GM23338 (cell line): Measurements from ENCODE around the gene DNM1L. TPM values are rescaled to one million over a fixed set of nuclear protein-coding genes. Genes with fewer than 3 reads are reported as not detected.

Experiments
- ATAC-seq: fragments of 200-7000 bp; cut with Tn5 transposase; 3 replicates; pipeline ENCODE4 v1.9.1; 2020
- DNase-seq: peaks from one replicate; pipeline ENCODE4 v3.0.0-alpha.2; 2015; ENCODE audit warnings: low spot score
- H2AFZ ChIP-seq: fragments of 200-600 bp; sonication (generic); 2 replicates; pipeline ENCODE4 v1.8.0; 2016; ENCODE audit warnings: antibody characterized with exemption, mild to moderate bottlenecking, moderate library complexity
- H3F3A ChIP-seq: fragments of 200-600 bp; sonication (generic); replicated peaks from 2 replicates; pipeline ENCODE4 v1.8.0; 2017; ENCODE audit warnings: antibody characterized with exemption, mixed run types, low read depth
- H3K27ac ChIP-seq: fragments of 200-600 bp; sonication (generic); 2 replicates; pipeline ENCODE4 v1.6.1; 2016; ENCODE audit warnings: low read depth
- H3K27me3 ChIP-seq: fragments of 200-600 bp; sonication (generic); 2 replicates; pipeline ENCODE4 v1.8.0; 2016; ENCODE audit warnings: mild to moderate bottlenecking, mixed run types, moderate library complexity; ENCODE audit not compliant: insufficient read depth
- H3K36me3 ChIP-seq: fragments of 200-600 bp; sonication (generic); 2 replicates; pipeline ENCODE4 v1.8.0; 2016; ENCODE audit warnings: mild to moderate bottlenecking; ENCODE audit not compliant: insufficient read depth
- H3K4me1 ChIP-seq: fragments of 200-600 bp; sonication (generic); 2 replicates; pipeline ENCODE4 v1.8.0; 2016; ENCODE audit warnings: mild to moderate bottlenecking, moderate library complexity; ENCODE audit not compliant: insufficient read depth
- H3K4me2 ChIP-seq: fragments of 200-600 bp; sonication (generic); 2 replicates; pipeline ENCODE4 v1.7.1; 2017; ENCODE audit warnings: mixed run types
- H3K4me3 ChIP-seq: fragments of 200-600 bp; sonication (generic); 2 replicates; pipeline ENCODE4 v1.6.1; 2016; ENCODE audit warnings: mixed run types
- H3K79me2 ChIP-seq: fragments of 200-600 bp; sonication (generic); replicated peaks from 2 replicates; pipeline ENCODE4 v1.8.0; 2017; ENCODE audit warnings: mild to moderate bottlenecking; ENCODE audit not compliant: insufficient read depth
- H3K9me2 ChIP-seq: fragments of 200-600 bp; sonication (generic); 2 replicates; pipeline ENCODE4 v1.8.0; 2017; ENCODE audit not compliant: insufficient read depth
- H4K20me1 ChIP-seq: fragments of 200-600 bp; sonication (generic); replicated peaks from 2 replicates; pipeline ENCODE4 v1.8.0; 2017; ENCODE audit warnings: mild to moderate bottlenecking; ENCODE audit not compliant: insufficient read depth
- H3K27ac Mint-ChIP-seq: 2 replicates; pipeline ENCODE4 v1.8.0; 2020; ENCODE audit warnings: inconsistent platforms, mild to moderate bottlenecking, moderate library complexity, mixed read lengths
- H3K27me3 Mint-ChIP-seq: 3 replicates; pipeline ENCODE4 v1.8.0; 2022; ENCODE audit warnings: low read depth, mild to moderate bottlenecking, moderate library complexity, mixed read lengths, inconsistent platforms; ENCODE audit not compliant: insufficient read depth, poor library complexity
- H3K36me3 Mint-ChIP-seq: 3 replicates; pipeline ENCODE4 v1.8.0; 2021; ENCODE audit warnings: low read depth, mild to moderate bottlenecking, inconsistent platforms, moderate library complexity, mixed read lengths
- H3K4me1 Mint-ChIP-seq: 3 replicates; pipeline ENCODE4 v1.8.0; 2020; ENCODE audit warnings: mild to moderate bottlenecking, inconsistent platforms, mixed read lengths
- H3K4me3 Mint-ChIP-seq: 3 replicates; pipeline ENCODE4 v1.8.0; 2021; ENCODE audit warnings: moderate library complexity, mild to moderate bottlenecking, inconsistent platforms, mixed read lengths
- H3K9me3 Mint-ChIP-seq: 3 replicates; pipeline ENCODE4 v1.8.0; 2020; ENCODE audit warnings: moderate library complexity, mild to moderate bottlenecking, inconsistent platforms, mixed read lengths
- CREB1 ChIP-seq: fragments of 250-450 bp; sonication (Bioruptor Pico); IDR thresholded peaks from 2 replicates; pipeline ENCODE4 v1.5.0; 2020; ENCODE audit warnings: low read depth, mild to moderate bottlenecking, moderate library complexity
- CTCF ChIP-seq, 2 experiments: fragments of 200-600 bp in 1 of 2; sonication (generic) in 1 of 2; conservative IDR thresholded peaks; 2 replicates each; pipeline versions ENCODE4 v1.5.1 to v1.6.1; 2016 to 2017; ENCODE audit warnings: antibody characterized with exemption in 2 of 2, low read depth in 2 of 2, mild to moderate bottlenecking in 2 of 2, moderate library complexity in 1 of 2
- EZH2 ChIP-seq: fragments of 200-600 bp; sonication (generic); IDR thresholded peaks from one replicate; pipeline ENCODE4 v1.8.0; 2017; ENCODE audit warnings: antibody characterized with exemption, mild to moderate bottlenecking, low read depth; ENCODE audit not compliant: unreplicated experiment
- NANOG ChIP-seq: IDR thresholded peaks from 2 replicates; pipeline ENCODE4 v1.6.1; 2016; ENCODE audit warnings: antibody characterized with exemption, borderline replicate concordance
- POLR2AphosphoS5 ChIP-seq: IDR thresholded peaks from 2 replicates; pipeline ENCODE4 v1.6.1; 2016; ENCODE audit warnings: antibody characterized with exemption, low read depth
- REST ChIP-seq: IDR thresholded peaks from one replicate; pipeline ENCODE4 v1.6.1; 2018; ENCODE audit warnings: antibody characterized with exemption; ENCODE audit not compliant: unreplicated experiment
- ZNF114 ChIP-seq: fragments of 250-450 bp; sonication (Bioruptor Pico); IDR thresholded peaks from 2 replicates; pipeline ENCODE4 v1.5.0; 2020; ENCODE audit warnings: mild to moderate bottlenecking, moderate library complexity
- ZNF331 ChIP-seq: fragments of 250-450 bp; sonication (Bioruptor Pico); IDR thresholded peaks from 2 replicates; pipeline ENCODE4 v1.5.0; 2020; ENCODE audit warnings: low read depth, mild to moderate bottlenecking, moderate library complexity
- ZNF462 ChIP-seq: fragments of 250-450 bp; sonication (Bioruptor Pico); IDR thresholded peaks from 2 replicates; pipeline ENCODE4 v1.5.0; 2020; ENCODE audit warnings: mild to moderate bottlenecking, moderate library complexity
- polyA plus RNA-seq: library from polyadenylated mRNA; unstranded; fragments of >200 nt; fragmentation: Nextera tagmentation; extraction: Ambion mirVana; gene quantifications from 2 replicates; pipeline ENCODE4 v1.2.1, GENCODE V29; 2016
- total RNA-seq: library from RNA; depleted of rRNA; stranded (reverse); fragments of >200 nt; shearing (Covaris generic); gene quantifications from 2 replicates; pipeline ENCODE4 v1.2.3, GENCODE V29; 2014

DNM1L gene
- total and polyA plus RNA-seq, 2 experiments from 2014 or later, result 72.2 to 94.8 TPM

- Histone ChIP-seq H4K20me1 (0 out of 2 replicates have a peak, but pooled peaks cover 3% of the 10 kb centered on the region), H3K36me3 (peaks cover 16% of the 10 kb centered on the region; the same call in 1 of the 2 replicates), H3K27ac (no peak overlapping the region), H3K4me3 (peak overlapping the region; percentile 65; the same call in 1 of the 2 replicates), H2AFZ (0 out of 2 replicates have a peak overlapping the region, but pooled peaks have one; percentile 66), H3K9me2 (no peaks in the 10 kb centered on the region), H3K27me3 (no peaks in the 10 kb centered on the region), H3F3A (no peaks in the 10 kb centered on the region; the same call in 1 of the 2 replicates), H3K79me2 (peaks cover 24% of the 10 kb centered on the region), H3K4me2 (peak overlapping the region; percentile 87; the same call in 1 of the 2 replicates), H3K4me1 (peaks cover 8% of the 10 kb centered on the region)
- H3K9me3 Mint-ChIP-seq, result no peaks in the 10 kb centered on the region
- H3K4me3 Mint-ChIP-seq, result peak overlapping the region; percentile 91
- peak; percentile 26 for DNase-seq
- peaks cover 26% of the 10 kb centered on the region for H3K36me3 Mint-ChIP-seq
- no peaks in the 10 kb centered on the region for H3K27me3 Mint-ChIP-seq
- H3K27ac Mint-ChIP-seq, result peak overlapping the region; percentile 98
- TF ChIP-seq POLR2AphosphoS5 (no peak), NANOG (no peak), ZNF462 (no peak), ZNF331 (CRISPR knock-in tag) (no peak)
- H3K4me1 Mint-ChIP-seq, result peaks cover 13% of the 10 kb centered on the region; the same call in 2 of the 3 replicates
- ATAC-seq, result no peak
Measured at GRCh38 chr12:32756476-32757066, 77.5 kb downstream of the DNM1L start.

- Histone ChIP-seq H3K4me1 (peaks cover 8% of the 10 kb centered on the region), H3K4me2 (no peak overlapping the region), H3K4me3 (no peak overlapping the region), H4K20me1 (0 out of 2 replicates have a peak, but pooled peaks cover 3% of the 10 kb centered on the region), H3F3A (no peaks in the 10 kb centered on the region; the same call in 1 of the 2 replicates), H2AFZ (no peak overlapping the region), H3K9me2 (no peaks in the 10 kb centered on the region), H3K79me2 (peaks cover 24% of the 10 kb centered on the region), H3K27me3 (no peaks in the 10 kb centered on the region), H3K36me3 (peaks cover 12% of the 10 kb centered on the region; the same call in 1 of the 2 replicates), H3K27ac (no peak overlapping the region)
- Mint-ChIP-seq H3K9me3 (no peaks in the 10 kb centered on the region), H3K27me3 (no peaks in the 10 kb centered on the region), H3K4me1 (peaks cover 13% of the 10 kb centered on the region; the same call in 2 of the 3 replicates), H3K36me3 (peaks cover 20% of the 10 kb centered on the region), H3K4me3 (no peak overlapping the region), H3K27ac (no peak overlapping the region)
- ATAC-seq (no peak), DNase-seq (no peak)
- TF ChIP-seq REST, result no peak
- no peak for TF ChIP-seq NANOG
- no peak for TF ChIP-seq EZH2
- no peak for TF ChIP-seq ZNF331 (CRISPR knock-in tag)
- TF ChIP-seq ZNF114 (CRISPR knock-in tag), result no peak
- TF ChIP-seq CREB1 (CRISPR knock-in tag), result no peak
- TF ChIP-seq CTCF (conservative IDR thresholded peaks at IDR 0.05; ENCODE audit: low read depth in 2 of 2), result no peak
Measured at GRCh38 chr12:32757157-32757556, 78.1 kb downstream of the DNM1L start.
